Glutamatergic neuron (in vitro differentiated cells): ENCODE measurements around the gene ASTN2. TPM values are rescaled to one million over a fixed set of nuclear protein-coding genes. Genes with fewer than 3 reads are reported as not detected.

Experiments
- DNase-seq: peaks from one replicate; pipeline ENCODE4 v3.0.0; 2022
- H3K27ac Mint-ChIP-seq: one replicate; pipeline ENCODE4 v1.8.0; 2020; ENCODE audit warnings: mild to moderate bottlenecking, mixed read lengths, inconsistent platforms; ENCODE audit not compliant: unreplicated experiment
- H3K27me3 Mint-ChIP-seq: one replicate; pipeline ENCODE4 v1.8.0; 2020; ENCODE audit warnings: mild to moderate bottlenecking, moderate library complexity, mixed read lengths, inconsistent platforms; ENCODE audit not compliant: unreplicated experiment
- H3K36me3 Mint-ChIP-seq: one replicate; pipeline ENCODE4 v1.8.0; 2020; ENCODE audit warnings: mild to moderate bottlenecking, mixed read lengths, inconsistent platforms; ENCODE audit not compliant: unreplicated experiment
- H3K4me1 Mint-ChIP-seq: one replicate; pipeline ENCODE4 v1.8.0; 2020; ENCODE audit warnings: mild to moderate bottlenecking, low read depth, mixed read lengths, inconsistent platforms; ENCODE audit not compliant: unreplicated experiment
- H3K4me3 Mint-ChIP-seq: one replicate; pipeline ENCODE4 v1.8.0; 2020; ENCODE audit warnings: mild to moderate bottlenecking, mixed read lengths, inconsistent platforms; ENCODE audit not compliant: unreplicated experiment
- H3K9me3 Mint-ChIP-seq: one replicate; pipeline ENCODE4 v1.8.0; 2020; ENCODE audit warnings: mild to moderate bottlenecking, moderate library complexity, mixed read lengths, inconsistent platforms; ENCODE audit not compliant: unreplicated experiment
- total RNA-seq: library from RNA; stranded (reverse); fragmentation: NEBNext Ultra II Directional; extraction: Animal tissue kit (Norgen Biotek cat#: 25700); gene quantifications from one replicate; pipeline ENCODE4 v1.2.1, GENCODE V29; 2021; ENCODE audit not compliant: unreplicated experiment
- TF ChIP-seq, protein P1 (sequence below): fragments of 200-600 bp; sonication (generic); IDR thresholded peaks from one replicate; pipeline ENCODE4 v1.5.0; 2021; ENCODE audit not compliant: partially characterized antibody, unreplicated experiment

Gene ASTN2
- total RNA-seq, 1 donor from 2014 or later, result 134 TPM

DNA sequence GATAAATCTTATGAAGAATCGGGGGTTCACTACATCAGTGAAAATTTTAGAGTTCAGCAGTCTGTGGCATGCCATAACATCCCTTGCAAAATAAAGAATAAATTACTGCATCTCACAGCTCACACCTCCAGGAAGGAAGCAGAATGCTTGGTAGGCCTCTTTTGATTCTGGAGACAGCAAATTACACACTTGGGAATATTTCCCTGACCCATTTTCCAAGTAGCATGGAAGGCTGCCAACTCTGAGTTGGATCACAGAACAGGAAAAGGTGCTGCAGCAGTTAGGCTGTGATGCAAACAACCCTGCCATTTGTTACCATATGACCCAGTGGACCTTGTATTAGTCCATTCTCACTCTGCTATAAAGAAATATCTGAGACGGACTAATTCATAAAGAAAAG lies 293.5 kb downstream of the ASTN2 start:
- H3K4me3 Mint-ChIP-seq, result no peak overlapping the region
- TF ChIP-seq, protein P1, sequence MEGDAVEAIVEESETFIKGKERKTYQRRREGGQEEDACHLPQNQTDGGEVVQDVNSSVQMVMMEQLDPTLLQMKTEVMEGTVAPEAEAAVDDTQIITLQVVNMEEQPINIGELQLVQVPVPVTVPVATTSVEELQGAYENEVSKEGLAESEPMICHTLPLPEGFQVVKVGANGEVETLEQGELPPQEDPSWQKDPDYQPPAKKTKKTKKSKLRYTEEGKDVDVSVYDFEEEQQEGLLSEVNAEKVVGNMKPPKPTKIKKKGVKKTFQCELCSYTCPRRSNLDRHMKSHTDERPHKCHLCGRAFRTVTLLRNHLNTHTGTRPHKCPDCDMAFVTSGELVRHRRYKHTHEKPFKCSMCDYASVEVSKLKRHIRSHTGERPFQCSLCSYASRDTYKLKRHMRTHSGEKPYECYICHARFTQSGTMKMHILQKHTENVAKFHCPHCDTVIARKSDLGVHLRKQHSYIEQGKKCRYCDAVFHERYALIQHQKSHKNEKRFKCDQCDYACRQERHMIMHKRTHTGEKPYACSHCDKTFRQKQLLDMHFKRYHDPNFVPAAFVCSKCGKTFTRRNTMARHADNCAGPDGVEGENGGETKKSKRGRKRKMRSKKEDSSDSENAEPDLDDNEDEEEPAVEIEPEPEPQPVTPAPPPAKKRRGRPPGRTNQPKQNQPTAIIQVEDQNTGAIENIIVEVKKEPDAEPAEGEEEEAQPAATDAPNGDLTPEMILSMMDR, result no peak

DNA sequence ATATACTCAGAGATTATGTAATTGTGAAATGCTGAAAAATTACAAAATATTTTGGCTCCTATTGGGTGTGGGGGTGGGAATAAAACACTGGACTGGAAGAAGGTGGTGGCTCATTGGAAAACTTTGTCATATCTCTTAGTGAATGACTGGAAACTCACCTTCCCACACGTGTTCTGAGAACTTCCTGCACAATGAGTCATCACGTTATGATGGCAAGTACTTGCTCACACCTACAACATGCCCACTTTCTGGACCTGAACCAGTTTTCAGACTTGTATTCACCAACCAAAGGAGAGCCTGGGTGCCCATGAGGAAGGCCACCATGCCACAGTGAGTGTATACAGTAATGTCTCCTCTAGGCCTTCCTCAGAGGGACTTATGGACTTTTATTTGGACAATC lies 294.8 kb downstream of the ASTN2 start:
- TF ChIP-seq, protein P1, result no peak
- Mint-ChIP-seq H3K36me3 (no peaks in the 10 kb centered on the region), H3K4me1 (peaks cover 22% of the 10 kb centered on the region), H3K4me3 (no peak overlapping the region), H3K9me3 (peaks cover 4% of the 10 kb centered on the region), H3K27ac (no peak overlapping the region), H3K27me3 (peaks cover 3% of the 10 kb centered on the region)
- DNase-seq, result no peak

More for the DNA sequence above, 293.5 kb downstream of the ASTN2 start:
- no peak overlapping the region for H3K27ac Mint-ChIP-seq
- H3K36me3 Mint-ChIP-seq, result no peaks in the 10 kb centered on the region
- H3K27me3 Mint-ChIP-seq, result peaks cover 3% of the 10 kb centered on the region
- H3K9me3 Mint-ChIP-seq, result peaks cover 4% of the 10 kb centered on the region
- DNase-seq, result no peak
- H3K4me1 Mint-ChIP-seq, result peaks cover 19% of the 10 kb centered on the region

DNA sequence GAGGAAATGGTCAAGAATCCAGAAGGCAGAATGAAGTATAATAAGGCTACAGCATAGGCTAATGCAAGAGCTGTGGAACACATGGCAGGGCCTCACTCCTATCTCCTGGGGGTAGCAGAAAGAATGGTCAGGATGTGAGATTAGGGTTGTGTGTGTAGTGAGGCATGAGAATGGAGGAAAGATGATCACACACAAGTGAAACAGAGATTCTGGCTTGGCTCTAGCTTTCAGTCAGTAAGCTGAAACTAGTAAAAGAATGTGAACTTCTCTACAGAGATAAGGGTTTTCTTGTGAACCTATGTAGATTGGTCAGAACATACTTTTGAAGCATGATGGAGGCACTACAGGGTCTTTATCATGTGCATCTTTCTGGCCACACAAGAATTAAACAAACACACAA lies 298.8 kb downstream of the ASTN2 start:
- peaks cover 3% of the 10 kb centered on the region for H3K27me3 Mint-ChIP-seq
- H3K27ac Mint-ChIP-seq, result no peak overlapping the region
- H3K4me1 Mint-ChIP-seq, result peaks cover 9% of the 10 kb centered on the region
- H3K36me3 Mint-ChIP-seq, result no peaks in the 10 kb centered on the region
- H3K4me3 Mint-ChIP-seq, result no peak overlapping the region
- DNase-seq, result no peak
- H3K9me3 Mint-ChIP-seq, result peaks cover 3% of the 10 kb centered on the region
- TF ChIP-seq, protein P1, result no peak

DNA sequence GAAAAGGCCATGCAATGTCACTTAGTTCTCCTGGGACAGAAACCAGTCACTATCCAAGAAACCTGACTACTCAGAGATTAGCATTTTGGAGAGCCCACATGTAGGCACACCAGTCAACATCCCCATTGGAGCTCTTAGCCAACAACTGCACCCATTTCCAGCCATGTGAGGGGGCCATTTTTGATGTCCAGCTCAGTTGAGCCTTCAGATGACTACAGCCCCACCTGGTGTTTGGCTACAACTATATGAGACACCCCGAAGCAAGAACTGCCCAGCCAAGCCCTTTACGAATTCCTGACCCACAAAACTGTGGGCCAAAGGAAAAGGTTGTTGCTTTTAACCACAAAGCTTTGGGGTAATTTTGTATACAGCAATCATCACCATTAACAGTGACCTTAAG lies 300.1 kb downstream of the ASTN2 start:
- no peak overlapping the region for H3K4me3 Mint-ChIP-seq
- no peak for DNase-seq
- no peak overlapping the region for H3K27ac Mint-ChIP-seq
- H3K4me1 Mint-ChIP-seq, result peaks cover 8% of the 10 kb centered on the region
- H3K36me3 Mint-ChIP-seq, result no peaks in the 10 kb centered on the region
- TF ChIP-seq, protein P1, result no peak
- peaks cover 3% of the 10 kb centered on the region for H3K27me3 Mint-ChIP-seq
- peaks cover 2% of the 10 kb centered on the region for H3K9me3 Mint-ChIP-seq

DNA sequence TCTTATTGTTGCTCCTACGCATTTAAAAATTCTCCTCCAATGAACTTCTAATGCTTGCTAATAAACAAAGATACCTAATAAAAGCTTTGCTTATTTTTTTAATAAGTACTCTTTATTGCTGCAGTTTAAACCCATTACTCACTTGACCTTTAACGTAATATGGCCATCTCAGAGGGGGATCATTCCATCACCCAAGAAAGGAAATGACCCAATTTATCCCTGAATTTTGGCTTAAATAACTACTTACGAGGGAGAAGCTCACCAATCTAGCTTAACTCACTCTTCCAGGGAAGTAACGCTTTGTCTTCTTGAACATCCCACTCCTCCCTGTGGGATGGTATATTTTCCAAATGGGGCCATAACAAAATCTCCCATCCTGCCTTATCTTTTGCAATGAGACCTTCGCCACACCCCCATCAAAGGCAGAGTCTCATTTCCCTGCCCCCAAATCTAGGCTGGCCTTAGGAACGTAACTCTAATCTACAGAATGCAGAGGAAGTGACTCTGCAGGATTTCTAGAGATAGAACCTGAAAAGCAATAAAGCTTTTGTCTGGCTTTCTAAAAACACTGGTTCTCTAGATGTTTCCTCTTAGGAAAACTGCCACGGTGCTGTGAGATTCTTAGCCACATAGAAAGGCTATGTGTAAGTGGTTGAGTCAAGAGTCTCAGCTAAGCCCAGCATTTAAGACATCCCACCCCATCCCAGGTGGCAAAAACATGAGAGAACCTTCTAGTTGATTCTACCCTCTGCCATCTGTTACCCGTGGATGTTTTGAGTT lies 310.0 kb downstream of the ASTN2 start:
- peaks cover 1% of the 10 kb centered on the region for H3K27me3 Mint-ChIP-seq
- no peak overlapping the region for H3K27ac Mint-ChIP-seq
- no peaks in the 10 kb centered on the region for H3K9me3 Mint-ChIP-seq
- no peak overlapping the region for H3K4me3 Mint-ChIP-seq
- H3K4me1 Mint-ChIP-seq, result no peaks in the 10 kb centered on the region
- H3K36me3 Mint-ChIP-seq, result no peaks in the 10 kb centered on the region
- TF ChIP-seq, protein P1, result no peak
- no peak for DNase-seq
